HepG2 (cell line): Measurements from ENCODE around the gene ITPR1. TPM values are rescaled to one million over a fixed set of nuclear protein-coding genes. Genes with fewer than 3 reads are reported as not detected.
A peak's percentile ranks its signal among the peaks of the same experiment; 100 is the strongest.

ENCODE experiments used
- FLYWCH1 ChIP-seq: sonication (generic); formaldehyde crosslinking; IDR thresholded peaks from 2 replicates; pipeline ENCODE4 v1.8.1; 2023; ENCODE audit warnings: mild to moderate bottlenecking, missing genetic modification reagents
- FOSL2 ChIP-seq: sonication (generic); formaldehyde crosslinking; IDR thresholded peaks from 2 replicates; pipeline ENCODE4 v1.4.0; 2020; ENCODE audit warnings: missing genetic modification reagents
- HDAC1 ChIP-seq: sonication (generic); formaldehyde crosslinking; IDR thresholded peaks from 2 replicates; pipeline ENCODE4 v1.5.1; 2020; ENCODE audit warnings: mild to moderate bottlenecking, missing genetic modification reagents
- JARID2 ChIP-seq: sonication (generic); formaldehyde crosslinking; IDR thresholded peaks from 2 replicates; pipeline ENCODE4 v1.8.1; 2023; ENCODE audit warnings: missing genetic modification reagents, inconsistent platforms; ENCODE audit not compliant: insufficient replicate concordance
- KDM2A ChIP-seq: sonication (generic); formaldehyde crosslinking; IDR thresholded peaks from 2 replicates; pipeline ENCODE4 v1.4.0; 2020; ENCODE audit warnings: low read depth, missing genetic modification reagents, borderline replicate concordance
- NCOR1 ChIP-seq: fragments of 200-600 bp; sonication (generic); IDR thresholded peaks from 2 replicates; pipeline ENCODE4 v1.7.0; 2017; ENCODE audit warnings: antibody characterized with exemption, low read length, borderline replicate concordance
- RELA ChIP-seq: sonication (generic); formaldehyde crosslinking; IDR thresholded peaks from 2 replicates; pipeline ENCODE4 v1.4.0; 2020; ENCODE audit warnings: missing genetic modification reagents
- RFX5 ChIP-seq: IDR thresholded peaks from 2 replicates; pipeline ENCODE4 v1.6.1; 2011; ENCODE audit warnings: low read depth, low read length, improper control_type of control experiment
- SCMH1 ChIP-seq: sonication (generic); formaldehyde crosslinking; IDR thresholded peaks from 2 replicates; pipeline ENCODE4 v1.9.0; 2021; ENCODE audit warnings: missing genetic modification reagents, mild to moderate bottlenecking, borderline replicate concordance
- SOX5 ChIP-seq: IDR thresholded peaks from 2 replicates; pipeline ENCODE4 v1.6.1; 2016; ENCODE audit warnings: borderline replicate concordance
- TBL1XR1 ChIP-seq: fragments of 150-350 bp; IDR thresholded peaks from 2 replicates; pipeline ENCODE4 v1.6.1; 2014; ENCODE audit warnings: borderline replicate concordance, low read length; ENCODE audit not compliant: partially characterized antibody
- TCF7L2 ChIP-seq: IDR thresholded peaks from 2 replicates; pipeline ENCODE4 v1.6.1; 2011; ENCODE audit warnings: mild to moderate bottlenecking, low read depth, low read length, moderate library complexity
- ZKSCAN8 ChIP-seq: IDR thresholded peaks from 2 replicates; pipeline ENCODE4 v1.6.1; 2016; ENCODE audit warnings: borderline replicate concordance, missing genetic modification reagents, missing compliant biosample characterization
- ZMYM2 ChIP-seq: sonication (generic); formaldehyde crosslinking; IDR thresholded peaks from 2 replicates; pipeline ENCODE4 v1.8.0; 2022; ENCODE audit warnings: mild to moderate bottlenecking, missing genetic modification reagents
- ZNF552 ChIP-seq: sonication (generic); formaldehyde crosslinking; IDR thresholded peaks from 2 replicates; pipeline ENCODE4 v1.9.0; 2022; ENCODE audit warnings: missing genetic modification reagents, mild to moderate bottlenecking, borderline replicate concordance
- polyA plus RNA-seq, 8 experiments: library from polyadenylated mRNA; depleted of rRNA in 3 of 8; stranded (reverse) in 7 of 8; unstranded in 1 of 8; fragments of >200 nt; fragmentation: Illumina TruSeq in 4 of 8; extraction: Trizol in 4 of 8; gene quantifications; 2 replicates each; pipeline versions ENCODE4 v1.2.1 to v1.2.3, GENCODE V29; 2011 to 2016; ENCODE audit warnings: low read depth in 4 of 8, missing spikeins in 1 of 8, mixed read lengths in 1 of 8; ENCODE audit not compliant: insufficient read depth in 1 of 8
- total RNA-seq, 5 experiments: library from RNA; depleted of rRNA; stranded (reverse); fragments of >200 nt; fragmentation: Illumina TruSeq; extraction: Trizol; gene quantifications; 2 replicates each; pipeline ENCODE4 v1.2.3, GENCODE V29; 2016; ENCODE audit warnings: low read depth in 1 of 5
- TF ChIP-seq, protein P1 (sequence below): IDR thresholded peaks from 2 replicates; pipeline ENCODE4 v1.6.1; 2016; ENCODE audit warnings: mild to moderate bottlenecking
- TF ChIP-seq, protein P2 (sequence below): sonication (generic); formaldehyde crosslinking; IDR thresholded peaks from 2 replicates; pipeline ENCODE4 v1.5.0; 2020; ENCODE audit warnings: mild to moderate bottlenecking, missing genetic modification reagents
- TF ChIP-seq, protein P3 (sequence below): sonication (generic); formaldehyde crosslinking; IDR thresholded peaks from 2 replicates; pipeline ENCODE4 v1.8.1; 2023; ENCODE audit warnings: mild to moderate bottlenecking, missing genetic modification reagents, borderline replicate concordance
- TF ChIP-seq, protein P4 (sequence below): sonication (generic); formaldehyde crosslinking; IDR thresholded peaks from 2 replicates; pipeline ENCODE4 v1.4.0; 2020; ENCODE audit warnings: missing genetic modification reagents, borderline replicate concordance
- TF ChIP-seq, protein P5 (sequence below): IDR thresholded peaks from 2 replicates; pipeline ENCODE4 v1.6.1; 2016

ITPR1 gene
- total and polyA plus RNA-seq, 2 of the 13 experiments (the other 11 are each of a cell fraction or from before 2014, with no cell fraction given): 10.0 to 11.4 TPM

DNA sequence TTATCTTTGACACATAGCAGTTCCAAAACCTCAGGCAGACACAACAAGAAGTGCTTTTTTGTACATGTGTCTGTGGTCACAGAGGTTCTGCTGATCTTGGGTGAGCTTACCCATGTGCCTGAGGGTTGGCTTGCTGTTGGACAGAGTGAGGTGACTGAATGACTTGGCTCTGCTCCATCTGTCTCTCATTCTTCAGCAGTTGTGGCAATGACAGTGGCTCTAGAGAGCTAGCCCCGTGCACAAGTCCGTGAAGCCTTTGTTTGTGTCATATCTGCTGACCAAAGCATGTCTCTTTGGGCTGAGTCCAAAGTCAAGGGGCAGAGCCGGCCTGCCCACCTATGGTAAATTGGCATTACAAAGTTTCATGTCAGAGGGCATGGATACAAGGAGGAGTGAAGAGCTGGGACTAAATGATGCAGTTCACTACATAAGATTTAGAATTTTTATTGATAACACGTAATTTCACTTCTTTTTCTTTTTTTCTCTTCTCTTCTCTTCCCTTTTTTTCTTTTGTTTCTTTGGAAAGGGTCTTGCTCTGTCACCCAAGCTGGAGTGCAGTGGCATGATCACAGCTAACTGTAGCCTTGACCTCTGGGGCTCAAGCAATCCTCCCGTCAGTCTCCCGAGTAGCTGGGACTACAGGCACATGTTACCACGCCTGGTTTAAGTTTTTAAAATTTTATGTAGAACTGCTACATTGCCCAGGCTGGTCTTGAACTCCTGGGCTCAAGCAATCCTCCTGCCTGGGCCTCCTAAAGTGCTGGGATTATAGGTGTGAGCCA lies 77.9 kb downstream of the ITPR1 start (continued):
- TF ChIP-seq, protein P1, sequence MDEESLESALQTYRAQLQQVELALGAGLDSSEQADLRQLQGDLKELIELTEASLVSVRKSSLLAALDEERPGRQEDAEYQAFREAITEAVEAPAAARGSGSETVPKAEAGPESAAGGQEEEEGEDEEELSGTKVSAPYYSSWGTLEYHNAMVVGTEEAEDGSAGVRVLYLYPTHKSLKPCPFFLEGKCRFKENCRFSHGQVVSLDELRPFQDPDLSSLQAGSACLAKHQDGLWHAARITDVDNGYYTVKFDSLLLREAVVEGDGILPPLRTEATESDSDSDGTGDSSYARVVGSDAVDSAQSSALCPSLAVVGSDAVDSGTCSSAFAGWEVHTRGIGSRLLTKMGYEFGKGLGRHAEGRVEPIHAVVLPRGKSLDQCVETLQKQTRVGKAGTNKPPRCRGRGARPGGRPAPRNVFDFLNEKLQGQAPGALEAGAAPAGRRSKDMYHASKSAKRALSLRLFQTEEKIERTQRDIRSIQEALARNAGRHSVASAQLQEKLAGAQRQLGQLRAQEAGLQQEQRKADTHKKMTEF (CRISPR knock-in tag): no peak
- TF ChIP-seq SOX5 (CRISPR knock-in tag) (peak; percentile 82), HDAC1 (CRISPR knock-in tag) (peak; percentile 36; the same call in 1 of the 2 replicates), JARID2 (CRISPR knock-in tag) (no peak), ZMYM2 (CRISPR knock-in tag) (0 out of 2 replicates have a peak, but pooled peaks have one; percentile 38), TCF7L2 (no peak), KDM2A (CRISPR knock-in tag) (no peak), RFX5 (peak; percentile 16; the same call in 1 of the 2 replicates), ZNF552 (no peak), TBL1XR1 (no peak), SCMH1 (CRISPR knock-in tag) (no peak), RELA (no peak), NCOR1 (peak; percentile 46; the same call in 1 of the 2 replicates), FLYWCH1 (CRISPR knock-in tag) (no peak), FOSL2 (CRISPR knock-in tag) (no peak), ZKSCAN8 (CRISPR knock-in tag) (no peak)
- TF ChIP-seq, protein P2, sequence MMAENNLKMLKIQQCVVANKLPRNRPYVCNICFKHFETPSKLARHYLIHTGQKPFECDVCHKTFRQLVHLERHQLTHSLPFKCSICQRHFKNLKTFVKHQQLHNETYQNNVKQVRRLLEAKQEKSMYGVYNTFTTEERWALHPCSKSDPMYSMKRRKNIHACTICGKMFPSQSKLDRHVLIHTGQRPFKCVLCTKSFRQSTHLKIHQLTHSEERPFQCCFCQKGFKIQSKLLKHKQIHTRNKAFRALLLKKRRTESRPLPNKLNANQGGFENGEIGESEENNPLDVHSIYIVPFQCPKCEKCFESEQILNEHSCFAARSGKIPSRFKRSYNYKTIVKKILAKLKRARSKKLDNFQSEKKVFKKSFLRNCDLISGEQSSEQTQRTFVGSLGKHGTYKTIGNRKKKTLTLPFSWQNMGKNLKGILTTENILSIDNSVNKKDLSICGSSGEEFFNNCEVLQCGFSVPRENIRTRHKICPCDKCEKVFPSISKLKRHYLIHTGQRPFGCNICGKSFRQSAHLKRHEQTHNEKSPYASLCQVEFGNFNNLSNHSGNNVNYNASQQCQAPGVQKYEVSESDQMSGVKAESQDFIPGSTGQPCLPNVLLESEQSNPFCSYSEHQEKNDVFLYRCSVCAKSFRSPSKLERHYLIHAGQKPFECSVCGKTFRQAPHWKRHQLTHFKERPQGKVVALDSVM (CRISPR knock-in tag): peak; percentile 87
- TF ChIP-seq, protein P3, sequence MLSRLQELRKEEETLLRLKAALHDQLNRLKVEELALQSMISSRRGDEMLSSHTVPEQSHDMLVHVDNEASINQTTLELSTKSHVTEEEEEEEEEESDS: no peak
- TF ChIP-seq, protein P4, sequence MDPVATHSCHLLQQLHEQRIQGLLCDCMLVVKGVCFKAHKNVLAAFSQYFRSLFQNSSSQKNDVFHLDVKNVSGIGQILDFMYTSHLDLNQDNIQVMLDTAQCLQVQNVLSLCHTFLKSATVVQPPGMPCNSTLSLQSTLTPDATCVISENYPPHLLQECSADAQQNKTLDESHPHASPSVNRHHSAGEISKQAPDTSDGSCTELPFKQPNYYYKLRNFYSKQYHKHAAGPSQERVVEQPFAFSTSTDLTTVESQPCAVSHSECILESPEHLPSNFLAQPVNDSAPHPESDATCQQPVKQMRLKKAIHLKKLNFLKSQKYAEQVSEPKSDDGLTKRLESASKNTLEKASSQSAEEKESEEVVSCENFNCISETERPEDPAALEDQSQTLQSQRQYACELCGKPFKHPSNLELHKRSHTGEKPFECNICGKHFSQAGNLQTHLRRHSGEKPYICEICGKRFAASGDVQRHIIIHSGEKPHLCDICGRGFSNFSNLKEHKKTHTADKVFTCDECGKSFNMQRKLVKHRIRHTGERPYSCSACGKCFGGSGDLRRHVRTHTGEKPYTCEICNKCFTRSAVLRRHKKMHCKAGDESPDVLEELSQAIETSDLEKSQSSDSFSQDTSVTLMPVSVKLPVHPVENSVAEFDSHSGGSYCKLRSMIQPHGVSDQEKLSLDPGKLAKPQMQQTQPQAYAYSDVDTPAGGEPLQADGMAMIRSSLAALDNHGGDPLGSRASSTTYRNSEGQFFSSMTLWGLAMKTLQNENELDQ: no peak
- TF ChIP-seq, protein P5, sequence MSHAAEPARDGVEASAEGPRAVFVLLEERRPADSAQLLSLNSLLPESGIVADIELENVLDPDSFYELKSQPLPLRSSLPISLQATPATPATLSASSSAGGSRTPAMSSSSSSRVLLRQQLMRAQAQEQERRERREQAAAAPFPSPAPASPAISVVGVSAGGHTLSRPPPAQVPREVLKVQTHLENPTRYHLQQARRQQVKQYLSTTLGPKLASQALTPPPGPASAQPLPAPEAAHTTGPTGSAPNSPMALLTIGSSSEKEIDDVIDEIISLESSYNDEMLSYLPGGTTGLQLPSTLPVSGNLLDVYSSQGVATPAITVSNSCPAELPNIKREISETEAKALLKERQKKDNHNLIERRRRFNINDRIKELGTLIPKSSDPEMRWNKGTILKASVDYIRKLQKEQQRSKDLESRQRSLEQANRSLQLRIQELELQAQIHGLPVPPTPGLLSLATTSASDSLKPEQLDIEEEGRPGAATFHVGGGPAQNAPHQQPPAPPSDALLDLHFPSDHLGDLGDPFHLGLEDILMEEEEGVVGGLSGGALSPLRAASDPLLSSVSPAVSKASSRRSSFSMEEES (CRISPR knock-in tag): 0 out of 2 replicates have a peak, but pooled peaks have one; percentile 18
